NCI-H2196 (cell line): ENCODE results near the gene ELP4.
A peak's percentile ranks its signal among the peaks of the same experiment; 100 is the strongest.
"Not testable (repeated sequence)": the region's sequence is repeated elsewhere in the genome, so short reads cannot be mapped to it uniquely, and the experiment has no call there.

Experiments
- DNase-seq: peaks from one replicate; lab custom pipeline; 2025; ENCODE audit not compliant: unreplicated experiment; lab: John Stamatoyannopoulos, UW

The ELP4 gene

GRCh38 chr11:31509429-31510345 is at the start of gene ELP4, which contains the start of gene IMMP1L:
Gene ELP4 (plus strand): TSS chr11:31509767. CDS start chr11:31509785, 18 bp downstream.
Gene IMMP1L (minus strand): TSS chr11:31509622. CDS start chr11:31463276, 46,346 bp downstream.
- peak; percentile 96 for DNase-seq

GRCh38 chr11:31464436-31464835 is 45.1 kb upstream of the ELP4 start:
- DNase-seq, result no peak

GRCh38 chr11:31474083-31474482 is 35.5 kb upstream of the ELP4 start:
- DNase-seq, result no peak

- DNase-seq, result no peak
Measured at GRCh38 chr11:31477528-31478222, 31.9 kb upstream of the ELP4 start.

GRCh38 chr11:31478223-31478590 is 31.4 kb upstream of the ELP4 start:
- DNase-seq, result no peak

- DNase-seq, result no peak
Measured at GRCh38 chr11:31479066-31479465, 30.5 kb upstream of the ELP4 start.

GRCh38 chr11:31480930-31481329 is 28.6 kb upstream of the ELP4 start:
- DNase-seq, result no peak

- DNase-seq, result no peak
Measured at GRCh38 chr11:31484497-31484896, 25.1 kb upstream of the ELP4 start.

- peak; percentile 17 for DNase-seq
Measured at GRCh38 chr11:31487848-31488247, 21.7 kb upstream of the ELP4 start.

- DNase-seq, result no peak
Measured at GRCh38 chr11:31492320-31492913, 17.1 kb upstream of the ELP4 start.

GRCh38 chr11:31493235-31493634 is 16.3 kb upstream of the ELP4 start:
- no peak for DNase-seq

- not testable (repeated sequence) for DNase-seq
Measured at GRCh38 chr11:31493762-31494161, 15.8 kb upstream of the ELP4 start.

- DNase-seq, result no peak
Measured at GRCh38 chr11:31499576-31500178, 9.9 kb upstream of the ELP4 start.

GRCh38 chr11:31500560-31500959 is 9.0 kb upstream of the ELP4 start:
- DNase-seq, result no peak

- peak; percentile 25 for DNase-seq
Measured at GRCh38 chr11:31509051-31509428, 527 bp upstream of the ELP4 start.

- DNase-seq, result no peak
Measured at GRCh38 chr11:31512117-31512516, 2.5 kb downstream of the ELP4 start.

GRCh38 chr11:31521497-31522150 is 12.1 kb downstream of the ELP4 start:
- no peak for DNase-seq

- no peak for DNase-seq
Measured at GRCh38 chr11:31529189-31529588, 19.6 kb downstream of the ELP4 start.

GRCh38 chr11:31529701-31530100 is 20.1 kb downstream of the ELP4 start:
- no peak for DNase-seq

GRCh38 chr11:31531293-31531692 is 21.7 kb downstream of the ELP4 start:
- no peak for DNase-seq

GRCh38 chr11:31535479-31535878 is 25.9 kb downstream of the ELP4 start:
- DNase-seq, result no peak
